NCI-H128 (cell line): Measurements from ENCODE around the gene CD248.

Experiments
- DNase-seq: peaks from one replicate; lab custom pipeline; 2025; ENCODE audit not compliant: unreplicated experiment; lab: John Stamatoyannopoulos, UW

The CD248 gene

DNA sequence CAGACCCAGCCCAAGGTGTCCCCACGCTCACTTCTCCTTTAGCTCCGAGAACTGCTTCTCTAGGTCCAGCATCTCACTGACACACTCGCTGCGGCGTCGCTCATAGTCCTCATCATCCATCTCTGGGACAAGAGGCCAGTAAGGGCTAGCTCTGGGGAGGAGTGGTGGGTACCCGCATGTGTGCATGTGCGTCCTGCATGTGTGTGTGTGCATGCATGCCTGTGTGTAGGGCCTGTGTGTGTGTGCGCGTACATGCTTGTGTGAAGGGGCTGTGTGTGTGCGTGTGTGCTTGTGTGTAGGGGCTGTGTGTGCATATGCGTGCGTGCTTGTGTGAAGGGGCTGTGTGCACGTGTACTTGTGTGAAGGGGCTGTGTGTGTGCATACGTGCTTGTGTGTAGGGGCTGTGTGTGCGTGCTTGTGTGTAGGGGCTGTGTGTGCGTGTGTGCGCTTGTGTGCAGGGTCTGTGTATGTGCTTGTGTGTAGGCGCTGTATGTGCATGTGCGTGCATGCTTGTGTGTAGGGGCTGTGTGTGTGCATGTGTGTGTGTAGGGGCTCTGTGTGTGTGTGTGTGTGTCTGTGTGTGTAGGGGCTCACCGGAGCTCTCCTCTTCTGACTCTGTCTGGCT is 24.8 kb upstream of the CD248 start:
- no peak for DNase-seq

DNA sequence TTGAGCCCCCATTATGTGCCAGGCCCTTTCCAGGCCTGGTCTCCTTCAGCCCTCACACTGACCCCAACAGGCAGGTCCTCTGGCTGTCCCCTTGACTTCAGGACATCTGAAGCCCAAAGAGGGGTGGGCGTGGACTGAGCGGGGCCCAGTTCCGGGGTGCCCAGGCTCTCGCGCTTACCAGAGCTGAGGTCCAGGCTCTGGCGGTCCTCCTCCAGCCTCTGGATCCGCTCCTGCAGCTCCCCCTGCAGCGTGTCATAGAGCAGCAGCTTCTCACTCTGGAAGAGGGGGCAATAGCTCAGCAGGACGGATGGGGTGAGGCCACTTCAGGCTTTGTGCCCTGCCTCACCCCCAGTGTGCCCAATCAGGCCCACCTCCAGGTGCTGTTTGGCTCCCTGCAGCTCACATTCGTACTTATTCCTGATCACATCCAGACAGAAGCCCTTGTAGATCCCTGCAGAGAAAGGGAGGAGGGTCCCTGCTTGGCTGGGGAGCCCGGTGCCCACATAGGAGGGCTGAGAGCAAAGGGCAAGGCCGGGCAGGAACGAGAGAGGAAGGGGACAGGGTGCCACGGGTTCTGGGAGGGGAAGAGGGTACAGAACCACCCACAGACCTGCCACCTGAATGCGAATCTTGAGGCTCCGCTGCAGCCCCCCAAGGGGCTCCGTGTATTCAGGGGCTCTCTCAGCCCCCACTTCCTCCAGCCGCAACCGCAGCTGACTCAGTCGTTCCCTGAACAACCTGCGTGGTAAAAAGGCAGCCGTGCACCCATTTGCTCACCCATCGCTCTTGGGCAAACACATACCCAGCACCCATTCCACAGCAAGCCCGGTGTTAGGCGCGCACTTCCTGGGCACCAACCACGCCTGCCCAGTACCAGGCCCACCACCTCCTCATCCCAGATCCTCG is 24.0 kb upstream of the CD248 start:
- DNase-seq: no peak

DNA sequence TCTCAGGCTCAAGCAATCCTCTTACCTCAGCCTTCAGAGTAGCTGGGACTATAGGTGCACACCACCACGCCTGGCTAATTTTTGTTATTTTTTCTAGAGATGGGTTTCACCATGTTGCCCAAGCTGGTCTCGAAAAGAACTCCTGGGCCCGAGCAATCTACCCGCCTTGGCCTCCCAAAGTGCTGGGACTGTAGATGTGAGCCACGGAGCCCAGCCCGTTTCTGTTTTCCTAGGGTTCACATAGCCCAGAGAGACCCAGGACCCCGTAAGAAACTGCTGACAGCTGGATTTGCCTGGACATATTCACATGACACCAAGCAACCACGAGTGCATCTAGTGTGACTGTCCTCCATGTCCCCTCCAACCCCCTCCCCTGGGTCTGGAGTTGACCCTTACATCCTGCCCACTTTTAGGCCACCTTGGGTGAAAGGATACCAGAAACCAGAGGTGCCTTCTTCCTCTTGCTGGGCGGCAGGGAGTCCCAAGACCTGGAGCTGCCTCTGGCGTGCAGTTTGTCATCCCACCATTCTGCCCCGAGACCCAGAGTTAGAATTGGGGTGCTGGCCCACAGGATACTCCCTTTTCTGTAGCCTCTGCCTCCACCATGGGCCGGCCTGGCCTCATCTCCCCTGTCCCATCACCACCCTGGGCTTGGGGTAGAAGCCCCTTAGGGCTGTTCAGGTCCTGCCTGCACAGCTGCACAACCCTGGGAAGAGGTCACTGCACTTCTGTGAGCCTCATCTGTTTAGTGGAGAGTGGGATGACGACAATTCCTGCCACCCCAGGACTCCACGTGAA is 23.0 kb upstream of the CD248 start:
- no peak for DNase-seq

DNA sequence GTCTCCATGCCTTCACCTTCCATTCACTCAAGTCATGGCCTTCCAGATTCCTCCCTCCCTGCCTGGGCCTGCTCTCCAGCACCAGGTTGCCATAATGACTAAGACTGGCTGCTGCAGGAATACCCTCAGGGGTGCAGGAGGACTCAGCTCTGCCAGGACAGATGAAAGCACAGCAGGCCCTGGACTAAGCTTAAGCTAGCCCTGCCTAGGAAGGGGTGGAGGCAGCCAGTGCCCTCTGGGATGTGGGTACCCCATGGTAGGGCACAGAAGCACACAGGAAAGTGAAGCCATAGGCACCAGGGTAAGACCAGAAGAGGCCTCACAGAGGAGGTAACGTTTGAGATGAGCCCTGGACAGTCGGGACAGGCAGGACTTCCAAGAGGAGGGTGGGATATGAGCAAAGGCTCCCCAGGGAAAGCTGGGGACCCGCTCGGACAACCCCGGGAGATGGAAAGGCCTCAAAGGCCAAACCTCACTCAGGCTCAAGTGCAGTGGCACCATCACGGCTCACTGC is 22.4 kb upstream of the CD248 start:
- no peak for DNase-seq

DNA sequence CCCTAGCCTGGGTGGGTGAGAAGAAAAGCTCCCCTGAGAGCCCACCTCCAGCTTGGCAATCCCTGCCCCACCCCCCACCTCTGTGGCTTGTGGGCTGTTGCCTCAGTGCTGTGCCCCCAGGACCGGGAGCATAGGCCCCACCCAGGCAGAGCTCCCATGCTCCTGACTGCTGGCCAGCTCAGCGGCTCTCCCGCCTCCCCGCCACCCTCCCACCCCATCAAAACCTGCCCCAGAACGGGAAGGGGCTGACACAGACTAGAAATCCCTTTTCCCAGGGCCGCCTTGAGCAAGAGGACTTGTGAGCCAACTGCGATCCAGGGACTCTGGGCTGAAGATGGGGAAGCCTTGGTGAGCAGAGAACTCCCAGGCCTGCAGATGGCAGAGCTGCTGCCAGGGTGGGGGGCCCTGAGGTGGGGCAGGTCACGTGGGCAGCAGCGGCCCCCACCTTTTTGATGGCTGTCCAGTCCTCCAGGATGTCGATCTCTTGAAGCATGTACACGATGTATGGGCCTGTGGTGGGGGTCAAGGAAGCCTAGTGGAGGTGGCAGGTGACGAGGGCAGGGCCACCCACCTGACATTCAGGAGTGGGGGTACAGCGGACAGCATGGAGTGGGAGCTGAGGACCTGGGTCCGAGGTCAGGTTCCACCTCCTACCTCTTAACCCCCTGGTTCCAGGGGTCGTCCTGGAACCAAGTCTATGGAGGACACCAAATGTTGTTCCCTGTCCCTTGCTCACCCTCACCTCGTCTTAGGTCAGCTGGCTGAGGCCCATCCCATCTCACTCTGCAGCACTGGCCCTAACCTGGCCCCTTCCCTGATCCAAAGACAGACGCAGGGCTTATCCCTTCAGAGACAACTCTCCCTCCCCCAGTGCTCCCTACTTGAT is 21.7 kb upstream of the CD248 start:
- DNase-seq: no peak

DNA sequence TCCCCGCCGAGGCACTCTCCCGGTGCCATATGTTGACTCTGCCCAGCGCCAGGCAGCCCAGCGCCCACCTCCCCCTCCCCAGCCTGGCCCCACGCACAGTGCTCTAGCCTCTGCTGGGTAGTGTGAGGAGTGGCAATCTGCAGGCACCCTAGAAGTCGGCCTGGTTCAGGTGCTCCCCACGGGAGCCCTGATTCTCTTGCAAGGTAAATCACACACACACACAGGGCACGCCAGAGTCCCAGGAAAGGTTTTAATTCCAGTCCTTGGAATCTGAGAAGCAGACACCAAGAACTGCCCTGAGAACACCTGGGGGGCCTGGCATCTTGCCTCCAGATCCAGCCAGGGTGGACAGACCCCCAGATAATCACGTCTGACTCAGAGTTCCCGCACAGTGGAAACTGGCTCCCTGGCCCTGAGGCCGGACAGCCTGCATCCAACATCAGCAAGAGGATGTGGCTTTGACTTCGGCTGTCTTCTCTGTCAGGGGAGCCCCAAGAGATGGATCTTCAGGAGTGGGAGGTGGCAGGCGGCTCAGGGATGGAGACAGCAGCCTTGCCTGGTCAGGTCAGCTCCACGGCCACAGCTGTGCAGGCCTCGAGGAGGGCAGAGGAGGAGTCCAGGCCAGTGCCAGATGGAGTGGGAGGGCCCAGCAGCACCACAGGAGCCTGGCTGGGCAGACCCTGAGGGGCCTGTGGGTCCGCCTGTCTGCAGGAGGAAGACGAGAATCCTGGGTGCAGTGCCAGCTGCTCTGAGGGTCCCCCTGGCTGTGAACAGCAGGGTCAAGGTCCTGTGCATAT is 20.5 kb upstream of the CD248 start:
- DNase-seq: no peak

DNA sequence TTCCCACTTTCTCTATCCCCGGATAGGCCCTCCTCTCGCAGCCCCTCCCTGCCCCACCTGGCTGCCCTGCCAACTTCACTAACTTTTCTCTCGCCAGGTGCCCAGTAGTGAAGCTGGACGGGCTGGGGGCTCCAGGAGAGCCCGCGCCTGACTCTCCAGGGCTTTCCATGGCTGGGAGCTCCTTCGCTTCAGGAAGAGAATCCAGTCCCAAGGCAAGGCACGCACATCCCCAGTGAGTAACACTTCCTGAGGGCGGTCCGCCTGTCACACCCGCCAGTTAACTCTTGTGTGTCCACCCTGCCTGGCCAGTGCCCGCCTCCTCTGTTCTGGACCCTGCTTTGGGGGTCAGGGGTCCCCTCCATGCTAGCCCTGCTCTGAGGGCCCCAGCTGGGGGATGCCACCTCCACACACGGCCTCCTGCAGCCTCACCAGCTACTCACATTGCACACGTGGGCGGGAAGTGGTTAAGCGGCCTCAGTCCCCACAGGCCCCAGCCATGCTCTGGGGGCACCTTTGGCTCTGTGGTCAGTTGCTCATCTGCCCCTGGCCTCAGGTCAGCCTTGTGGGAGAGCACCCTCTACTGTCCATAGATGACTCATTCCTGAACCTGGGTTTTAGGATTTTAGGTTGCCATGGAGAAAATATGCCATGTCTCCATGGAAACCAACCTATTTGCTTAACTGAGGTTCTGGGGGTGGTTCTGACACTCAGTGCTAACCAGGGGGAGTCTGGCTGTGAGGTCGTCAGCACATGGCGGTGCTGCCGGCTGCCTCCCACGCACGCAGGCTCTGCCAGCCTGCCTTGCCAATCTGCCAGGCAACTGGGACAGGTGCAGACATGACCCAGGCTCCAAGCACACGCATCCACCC is 19.6 kb upstream of the CD248 start, which contains the start of gene RIN1:
RIN1 (minus strand) TSS at position 201 of the 869 bp plus-strand sequence; CDS start at position 169, 32 bp downstream.
- no peak for DNase-seq

DNA sequence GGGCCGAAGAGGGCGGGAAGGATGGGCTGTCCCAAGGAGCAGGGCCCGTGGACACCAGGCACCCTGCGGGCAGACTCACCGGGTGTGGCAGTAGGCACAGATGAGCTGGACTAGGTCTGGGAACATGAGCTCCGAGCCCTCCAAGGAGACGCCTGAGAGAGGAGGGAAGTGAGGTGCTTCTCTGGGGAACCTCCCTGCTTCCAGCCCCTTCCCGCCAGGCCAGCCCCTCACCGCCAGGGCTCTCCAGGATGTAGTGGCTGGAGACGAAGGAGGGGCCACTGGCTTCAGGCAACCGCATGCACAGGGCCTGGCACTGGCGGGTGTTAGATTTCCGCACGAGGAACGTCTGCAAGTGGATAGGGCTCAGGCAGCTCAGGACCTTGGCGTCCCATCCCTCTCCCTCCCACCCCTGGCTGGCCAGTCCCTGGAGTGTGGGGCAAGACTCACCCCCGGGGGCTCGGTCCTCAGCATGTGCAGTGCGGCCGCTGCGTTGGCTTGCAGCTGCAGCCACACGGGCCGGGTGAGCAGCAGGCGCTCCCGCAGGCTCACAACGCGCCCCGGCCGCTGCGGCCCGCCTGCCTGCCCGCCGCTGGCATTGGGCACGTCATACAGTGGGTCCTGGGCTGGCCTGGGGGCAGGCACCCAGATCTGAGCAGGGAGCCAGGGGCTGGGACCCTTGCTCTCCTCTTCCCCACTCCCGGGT is 18.8 kb upstream of the CD248 start:
- no peak for DNase-seq

DNA sequence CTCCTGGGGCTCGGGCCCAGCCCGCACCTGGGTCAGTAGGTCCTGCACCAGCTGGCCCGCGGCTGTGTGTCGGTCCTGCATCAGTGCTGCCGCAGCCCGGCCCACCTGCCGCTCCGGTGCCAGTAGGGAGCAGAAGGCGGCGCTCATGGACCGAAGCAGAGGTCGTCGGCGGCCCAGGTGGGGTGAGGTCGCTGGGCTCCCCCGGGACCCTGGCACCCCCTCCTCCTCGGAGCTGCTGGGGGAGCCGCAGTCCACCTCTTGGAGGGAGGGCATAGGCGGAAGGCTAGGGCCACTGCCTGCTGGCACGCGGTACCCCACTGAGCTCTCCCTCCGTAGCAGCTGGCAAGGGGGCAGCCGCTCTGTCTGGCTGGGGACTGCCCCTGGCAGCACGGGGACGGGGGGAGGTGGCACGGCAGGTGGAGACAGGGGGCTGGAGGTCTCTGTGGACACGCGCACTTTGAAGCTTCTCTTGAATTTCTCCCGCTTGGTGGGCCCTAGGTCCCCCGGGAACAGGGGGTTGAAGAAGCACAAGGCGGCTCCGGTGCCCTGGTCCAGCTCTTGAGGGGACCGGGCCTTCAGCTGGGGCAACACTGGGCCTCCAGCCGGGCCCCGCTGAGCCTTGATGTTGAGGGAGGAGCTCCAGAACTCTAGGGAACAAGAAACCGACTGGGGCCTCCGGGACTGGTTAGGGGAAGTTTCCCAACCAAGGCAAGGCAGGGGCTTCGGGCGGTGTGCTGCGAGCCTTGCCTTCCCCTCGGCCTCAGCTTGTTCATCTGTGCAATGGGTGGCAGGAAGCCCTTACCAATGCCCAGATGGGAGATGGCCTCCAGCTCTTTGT is 18.0 kb upstream of the CD248 start:
- DNase-seq: no peak

DNA sequence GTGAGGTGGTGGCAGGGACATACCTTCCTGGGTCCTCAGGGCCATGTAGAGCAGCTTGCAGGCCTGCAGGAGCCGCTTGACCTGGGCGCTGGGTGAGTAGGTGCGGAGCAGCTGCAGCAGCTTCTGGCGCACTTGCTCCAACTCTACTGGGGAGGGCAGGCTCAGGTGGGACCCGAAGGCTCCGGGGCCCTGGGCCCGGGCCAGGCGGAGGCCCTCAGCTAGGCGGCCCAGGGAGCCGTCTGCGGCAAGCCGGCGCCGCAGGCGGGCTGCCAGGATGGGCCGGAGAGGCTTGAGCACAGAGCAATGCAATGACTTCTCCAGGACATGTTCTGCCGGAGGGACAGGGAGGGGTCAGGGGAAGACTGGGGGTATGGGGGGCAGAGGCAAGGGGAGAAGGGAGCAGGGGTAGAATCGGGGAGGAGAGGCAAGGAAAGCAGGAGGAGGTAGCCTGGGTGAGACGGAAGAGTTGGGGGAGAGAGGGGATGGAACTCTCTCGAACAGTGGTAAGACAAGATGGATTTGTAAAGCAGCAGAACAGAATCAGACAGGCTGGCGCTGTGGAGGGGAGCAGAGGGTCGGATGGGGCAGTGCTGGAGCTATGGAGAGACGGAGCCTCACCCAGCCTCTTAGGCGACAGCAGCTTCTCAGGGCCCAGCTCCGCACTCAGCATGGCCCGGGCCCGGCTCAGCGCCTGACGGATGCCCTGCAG is 17.2 kb upstream of the CD248 start:
- no peak for DNase-seq

DNA sequence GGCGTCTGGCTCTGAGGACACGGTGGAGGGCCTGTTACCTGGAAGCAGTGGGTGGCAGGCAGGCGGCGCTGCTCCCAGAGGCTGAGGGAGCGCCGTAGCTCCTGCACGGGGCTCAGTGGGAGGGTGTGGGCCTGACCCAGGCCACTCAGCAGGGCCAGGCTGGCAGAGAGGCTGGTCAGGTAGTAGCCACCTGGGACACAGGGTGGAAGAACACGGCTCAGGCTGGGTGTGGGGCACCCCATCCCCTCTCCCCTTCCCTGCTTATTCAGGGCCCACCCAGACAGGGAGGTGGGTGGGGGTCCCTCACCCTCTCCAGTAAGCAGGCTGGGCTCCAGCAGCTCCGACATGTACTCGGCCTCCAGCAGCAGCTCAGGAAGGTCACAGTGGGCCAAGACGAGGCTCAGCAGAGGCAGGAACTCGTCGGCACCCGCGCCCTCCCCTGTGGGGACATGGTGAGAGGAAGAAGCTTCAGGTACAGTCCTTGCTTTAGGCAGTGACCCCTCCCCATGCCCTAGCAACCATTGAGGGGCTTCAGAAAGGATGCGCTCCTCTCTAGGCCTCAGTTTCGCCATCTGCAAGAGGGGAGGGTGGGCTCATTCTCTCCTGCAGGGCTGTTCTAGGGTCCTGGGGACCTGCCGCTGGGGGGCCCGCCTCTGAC is 16.5 kb upstream of the CD248 start:
- no peak for DNase-seq

DNA sequence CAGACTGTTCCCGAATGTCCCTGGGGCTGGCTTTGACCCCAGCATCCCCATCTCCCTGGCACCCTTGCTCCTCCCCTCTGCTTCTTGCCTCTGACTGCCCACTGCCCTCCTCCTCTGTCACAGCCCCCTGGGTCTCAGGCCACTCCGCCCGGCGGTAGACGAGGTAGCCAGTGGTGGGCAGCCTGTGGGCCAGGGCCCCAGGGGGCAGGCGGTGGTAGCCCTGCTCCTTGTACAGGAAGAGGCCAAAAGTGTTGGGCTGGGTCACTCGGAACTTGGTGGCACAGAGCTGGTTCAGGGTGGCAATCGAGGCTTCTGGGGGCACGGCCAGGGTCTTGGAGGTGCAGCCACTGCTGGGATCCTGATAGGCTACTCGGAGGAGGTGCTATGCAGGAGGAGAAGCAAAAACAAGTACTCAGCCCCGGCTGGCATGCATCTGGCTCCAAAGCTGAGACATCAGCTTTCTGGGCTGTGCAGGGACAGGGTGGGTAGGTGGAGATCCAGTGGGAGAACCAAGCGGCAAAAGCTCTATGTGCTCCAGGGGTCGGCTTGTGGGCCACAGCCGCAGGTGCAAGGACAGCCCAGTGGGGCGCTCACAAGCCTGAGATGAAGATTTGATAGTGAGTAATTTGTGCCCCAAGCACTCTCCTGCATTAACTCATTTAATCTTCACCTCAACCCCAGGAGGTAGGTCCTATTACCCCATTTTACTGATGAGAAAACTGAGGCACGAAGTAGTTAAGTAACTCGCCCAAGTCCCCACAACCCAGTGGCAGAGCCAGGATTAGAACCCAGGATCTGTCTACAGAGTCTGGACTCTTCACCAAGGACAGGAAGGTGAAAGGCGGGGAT is 15.8 kb upstream of the CD248 start:
- DNase-seq: no peak

DNA sequence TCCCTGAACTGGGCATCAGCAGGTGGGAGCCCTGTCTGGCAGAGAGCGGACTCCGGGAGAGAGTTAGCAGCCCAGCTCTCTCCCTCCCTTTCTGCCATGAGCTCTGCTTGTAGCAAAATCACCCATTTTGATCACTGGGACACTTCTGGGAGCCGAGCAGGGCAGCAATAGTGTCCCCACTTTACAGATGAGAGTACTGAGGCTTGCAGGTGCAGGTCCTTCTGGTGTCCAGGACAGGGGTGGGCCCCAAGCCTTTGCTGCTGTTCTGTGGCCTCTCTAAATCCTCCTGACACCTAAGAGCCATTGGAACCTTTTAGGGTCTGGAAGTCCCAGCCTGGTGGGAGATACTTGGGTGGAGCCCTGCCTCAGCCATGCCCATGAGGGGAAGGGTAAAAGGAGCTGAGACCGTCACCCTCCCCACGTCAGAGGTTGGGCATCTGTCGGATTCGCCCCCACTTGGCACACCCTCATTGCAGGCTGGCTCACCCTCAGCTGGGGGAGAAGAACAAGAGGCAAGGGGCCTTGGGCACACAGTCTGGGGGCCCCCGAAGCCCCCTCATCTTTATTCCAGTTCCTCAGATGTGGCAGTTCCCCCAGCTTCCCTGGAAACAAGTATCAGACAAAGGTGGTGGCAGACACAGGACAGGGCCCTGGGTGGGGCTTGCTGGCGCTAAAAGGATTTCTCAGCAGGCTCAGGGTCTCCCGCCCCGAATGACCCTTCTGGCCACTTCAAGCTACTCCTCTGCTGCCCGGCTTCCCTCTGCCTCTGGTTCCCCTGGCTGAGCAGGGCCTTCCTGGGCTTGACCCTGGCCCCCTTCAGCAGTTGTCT is 14.9 kb upstream of the CD248 start:
- DNase-seq: no peak

DNA sequence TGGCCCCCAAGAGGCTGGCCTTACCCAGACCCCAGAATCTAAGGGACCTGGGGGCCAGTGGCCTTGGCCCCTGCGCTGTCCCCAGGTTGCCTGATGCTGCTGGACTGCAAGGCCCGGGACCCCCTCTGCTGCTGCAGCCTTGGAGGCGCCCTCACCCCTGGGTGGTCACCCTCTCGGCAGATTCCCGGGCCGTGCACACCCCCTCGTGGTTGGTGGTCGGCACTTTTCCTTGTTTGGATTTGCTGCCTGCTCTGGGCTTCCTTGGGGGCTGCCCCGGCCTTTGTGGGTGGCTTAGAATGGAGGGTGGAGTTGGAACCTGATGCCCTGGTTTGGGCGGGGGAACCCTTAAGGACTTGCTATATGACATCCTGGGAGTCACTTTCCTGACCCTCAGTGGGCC is 14.1 kb upstream of the CD248 start:
- no peak for DNase-seq
